HEK293 (cell line): Measurements from ENCODE around the gene ZNF660.

Experiments used
- FEZF1 ChIP-seq: fragments of 450-650 bp; formaldehyde crosslinking; IDR thresholded peaks from 2 replicates; pipeline ENCODE4 v1.5.1; 2016; ENCODE audit warnings: missing biosample characterization, missing genetic modification characterization
- HOXA7 ChIP-seq: sonication (generic); formaldehyde crosslinking; IDR thresholded peaks from 2 replicates; pipeline ENCODE4 v1.8.1; 2022; ENCODE audit warnings: missing genetic modification reagents, borderline replicate concordance
- HOXD13 ChIP-seq: sonication (generic); formaldehyde crosslinking; IDR thresholded peaks from 2 replicates; pipeline ENCODE4 v1.8.0; 2022; ENCODE audit warnings: missing genetic modification reagents, borderline replicate concordance
- MYNN ChIP-seq: fragments of 450-650 bp; formaldehyde crosslinking; IDR thresholded peaks from 2 replicates; pipeline ENCODE4 v1.5.1; 2016; ENCODE audit warnings: missing biosample characterization, missing genetic modification characterization, borderline replicate concordance
- SP2 ChIP-seq: fragments of 450-650 bp; formaldehyde crosslinking; IDR thresholded peaks from 2 replicates; pipeline ENCODE4 v1.5.1; 2016; ENCODE audit warnings: missing biosample characterization, missing genetic modification characterization
- ZBTB20 ChIP-seq: fragments of 450-650 bp; formaldehyde crosslinking; IDR thresholded peaks from 2 replicates; pipeline ENCODE4 v1.5.1; 2016; ENCODE audit warnings: missing biosample characterization, missing genetic modification characterization
- ZNF138 ChIP-seq: fragments of 450-650 bp; formaldehyde crosslinking; IDR thresholded peaks from 2 replicates; pipeline ENCODE4 v1.5.1; 2016; ENCODE audit warnings: missing biosample characterization, missing genetic modification characterization, borderline replicate concordance
- ZNF140 ChIP-seq: fragments of 450-650 bp; formaldehyde crosslinking; IDR thresholded peaks from 2 replicates; pipeline ENCODE4 v1.5.1; 2016; ENCODE audit warnings: missing biosample characterization, missing genetic modification characterization
- ZNF146 ChIP-seq: fragments of 450-650 bp; formaldehyde crosslinking; IDR thresholded peaks from 2 replicates; pipeline ENCODE4 v1.5.1; 2016; ENCODE audit warnings: missing biosample characterization, missing genetic modification characterization
- ZNF239 ChIP-seq: fragments of 450-650 bp; formaldehyde crosslinking; IDR thresholded peaks from 2 replicates; pipeline ENCODE4 v1.5.1; 2016; ENCODE audit warnings: missing biosample characterization, missing genetic modification characterization
- ZNF341 ChIP-seq: fragments of 450-650 bp; formaldehyde crosslinking; IDR thresholded peaks from 2 replicates; pipeline ENCODE4; 2016; ENCODE audit warnings: low read depth, missing biosample characterization, missing genetic modification characterization
- ZNF548 ChIP-seq: fragments of 450-650 bp; formaldehyde crosslinking; IDR thresholded peaks from 2 replicates; pipeline ENCODE4 v1.5.1; 2016; ENCODE audit warnings: missing biosample characterization, missing genetic modification characterization
- ZNF623 ChIP-seq: fragments of 450-650 bp; formaldehyde crosslinking; IDR thresholded peaks from 2 replicates; pipeline ENCODE4 v1.5.1; 2016; ENCODE audit warnings: missing biosample characterization, missing genetic modification characterization
- ZNF670 ChIP-seq: fragments of 450-650 bp; formaldehyde crosslinking; IDR thresholded peaks from 2 replicates; pipeline ENCODE4 v1.5.1; 2016; ENCODE audit warnings: missing biosample characterization, missing genetic modification characterization, low read depth
- ZNF747 ChIP-seq: fragments of 450-650 bp; formaldehyde crosslinking; IDR thresholded peaks from 2 replicates; pipeline ENCODE4 v1.5.1; 2016; ENCODE audit warnings: missing biosample characterization, missing genetic modification characterization
- ZNF791 ChIP-seq: fragments of 450-650 bp; formaldehyde crosslinking; IDR thresholded peaks from 2 replicates; pipeline ENCODE4 v1.5.1; 2016; ENCODE audit warnings: missing biosample characterization, missing genetic modification characterization
- TF ChIP-seq, protein P1 (sequence below): fragments of 450-650 bp; formaldehyde crosslinking; IDR thresholded peaks from 2 replicates; pipeline ENCODE4 v1.5.1; 2016; ENCODE audit warnings: missing biosample characterization, missing genetic modification characterization, borderline replicate concordance
- TF ChIP-seq, protein P2 (sequence below): fragments of 450-650 bp; formaldehyde crosslinking; IDR thresholded peaks from 2 replicates; pipeline ENCODE4; 2016; ENCODE audit warnings: missing biosample characterization, missing genetic modification characterization
- TF ChIP-seq, protein P3 (sequence below): IDR thresholded peaks from 2 replicates; pipeline ENCODE4 v1.6.1; 2011; ENCODE audit warnings: mild to moderate bottlenecking, low read depth, low read length, borderline replicate concordance
- TF ChIP-seq, protein P4 (sequence below): fragments of 450-650 bp; formaldehyde crosslinking; IDR thresholded peaks from 2 replicates; pipeline ENCODE4 v1.5.1; 2017; ENCODE audit warnings: missing biosample characterization, mild to moderate bottlenecking, missing genetic modification characterization, moderate library complexity
- TF ChIP-seq, protein P5 (sequence below): fragments of 450-650 bp; formaldehyde crosslinking; IDR thresholded peaks from 2 replicates; pipeline ENCODE4 v1.5.1; 2016; ENCODE audit warnings: missing biosample characterization, missing genetic modification characterization, low read depth
- TF ChIP-seq, protein P6 (sequence below): fragments of 450-650 bp; IDR thresholded peaks from 2 replicates; pipeline ENCODE4 v1.5.1; 2018; ENCODE audit warnings: missing biosample characterization, mild to moderate bottlenecking, missing genetic modification characterization
- TF ChIP-seq, protein P7 (sequence below): fragments of 450-650 bp; formaldehyde crosslinking; IDR thresholded peaks from 2 replicates; pipeline ENCODE4 v1.5.1; 2016; ENCODE audit warnings: missing biosample characterization, missing genetic modification characterization

ZNF660 gene

DNA sequence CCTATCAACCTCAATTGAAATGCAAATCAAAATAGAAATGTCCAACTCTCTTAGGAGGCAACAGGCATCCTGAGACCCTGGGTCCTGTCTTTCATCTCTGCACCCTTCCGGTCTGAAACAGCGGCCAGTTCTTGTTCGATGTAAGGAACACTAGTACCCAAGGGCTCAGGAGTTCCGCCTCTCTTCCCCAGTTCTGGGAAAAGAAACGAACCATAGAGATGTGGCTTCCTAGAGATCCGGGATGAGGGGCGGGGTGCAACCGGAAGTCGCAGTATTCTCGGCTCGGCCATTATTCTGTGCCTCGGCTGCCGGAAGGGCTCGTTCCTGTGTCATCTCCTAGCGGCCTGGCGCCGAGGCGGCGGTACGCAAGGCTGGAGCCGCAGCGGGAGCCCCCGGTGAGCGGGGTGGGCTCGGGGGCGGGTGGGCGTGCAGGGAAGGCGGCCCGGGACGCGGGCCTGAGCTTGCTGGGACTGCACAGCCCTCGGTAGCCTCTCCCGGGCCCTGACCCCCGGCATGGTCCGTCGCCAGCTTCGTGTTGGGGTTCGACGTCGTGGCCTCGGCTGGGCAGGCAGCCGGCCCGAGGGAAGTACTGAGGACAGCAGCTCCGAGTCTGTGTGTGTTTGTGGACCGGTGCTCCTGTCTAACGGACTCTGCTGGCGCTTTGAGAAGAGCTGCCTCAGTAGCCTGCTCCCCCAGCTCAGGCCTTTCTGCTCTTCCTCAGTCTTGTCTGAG, 40.2 kb downstream of the ZNF660 start, which contains the start of gene ZNF197 (continued):
- TF ChIP-seq, protein P1, sequence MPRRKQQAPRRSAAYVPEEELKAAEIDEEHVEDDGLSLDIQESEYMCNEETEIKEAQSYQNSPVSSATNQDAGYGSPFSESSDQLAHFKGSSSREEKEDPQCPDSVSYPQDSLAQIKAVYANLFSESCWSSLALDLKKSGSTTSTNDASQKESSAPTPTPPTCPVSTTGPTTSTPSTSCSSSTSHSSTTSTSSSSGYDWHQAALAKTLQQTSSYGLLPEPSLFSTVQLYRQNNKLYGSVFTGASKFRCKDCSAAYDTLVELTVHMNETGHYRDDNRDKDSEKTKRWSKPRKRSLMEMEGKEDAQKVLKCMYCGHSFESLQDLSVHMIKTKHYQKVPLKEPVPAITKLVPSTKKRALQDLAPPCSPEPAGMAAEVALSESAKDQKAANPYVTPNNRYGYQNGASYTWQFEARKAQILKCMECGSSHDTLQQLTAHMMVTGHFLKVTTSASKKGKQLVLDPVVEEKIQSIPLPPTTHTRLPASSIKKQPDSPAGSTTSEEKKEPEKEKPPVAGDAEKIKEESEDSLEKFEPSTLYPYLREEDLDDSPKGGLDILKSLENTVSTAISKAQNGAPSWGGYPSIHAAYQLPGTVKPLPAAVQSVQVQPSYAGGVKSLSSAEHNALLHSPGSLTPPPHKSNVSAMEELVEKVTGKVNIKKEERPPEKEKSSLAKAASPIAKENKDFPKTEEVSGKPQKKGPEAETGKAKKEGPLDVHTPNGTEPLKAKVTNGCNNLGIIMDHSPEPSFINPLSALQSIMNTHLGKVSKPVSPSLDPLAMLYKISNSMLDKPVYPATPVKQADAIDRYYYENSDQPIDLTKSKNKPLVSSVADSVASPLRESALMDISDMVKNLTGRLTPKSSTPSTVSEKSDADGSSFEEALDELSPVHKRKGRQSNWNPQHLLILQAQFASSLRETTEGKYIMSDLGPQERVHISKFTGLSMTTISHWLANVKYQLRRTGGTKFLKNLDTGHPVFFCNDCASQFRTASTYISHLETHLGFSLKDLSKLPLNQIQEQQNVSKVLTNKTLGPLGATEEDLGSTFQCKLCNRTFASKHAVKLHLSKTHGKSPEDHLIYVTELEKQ (tag by site-specific recombination): no peak
- TF ChIP-seq HOXA7 (CRISPR knock-in tag) (no peak), HOXD13 (CRISPR knock-in tag) (no peak), MYNN (tag by site-specific recombination) (no peak), ZNF341 (peak; percentile 56), ZNF747 (tag by site-specific recombination) (no peak), ZBTB20 (peak; percentile 76), ZNF239 (tag by site-specific recombination) (no peak), ZNF791 (no peak), ZNF623 (tag by site-specific recombination) (no peak), SP2 (tag by site-specific recombination) (peak; percentile 68), ZNF140 (tag by site-specific recombination) (no peak), ZNF548 (tag by site-specific recombination) (no peak), ZNF146 (0 out of 2 replicates have a peak, but pooled peaks have one; percentile 22), ZNF138 (no peak), FEZF1 (no peak), ZNF670 (no peak)
- TF ChIP-seq, protein P2, sequence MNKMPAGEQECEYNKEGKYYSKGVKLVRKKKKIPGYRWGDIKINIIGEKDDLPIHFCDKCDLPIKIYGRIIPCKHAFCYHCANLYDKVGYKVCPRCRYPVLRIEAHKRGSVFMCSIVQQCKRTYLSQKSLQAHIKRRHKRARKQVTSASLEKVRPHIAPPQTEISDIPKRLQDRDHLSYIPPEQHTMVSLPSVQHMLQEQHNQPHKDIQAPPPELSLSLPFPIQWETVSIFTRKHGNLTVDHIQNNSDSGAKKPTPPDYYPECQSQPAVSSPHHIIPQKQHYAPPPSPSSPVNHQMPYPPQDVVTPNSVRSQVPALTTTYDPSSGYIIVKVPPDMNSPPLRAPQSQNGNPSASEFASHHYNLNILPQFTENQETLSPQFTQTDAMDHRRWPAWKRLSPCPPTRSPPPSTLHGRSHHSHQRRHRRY (tag by site-specific recombination): no peak
- TF ChIP-seq, protein P3, sequence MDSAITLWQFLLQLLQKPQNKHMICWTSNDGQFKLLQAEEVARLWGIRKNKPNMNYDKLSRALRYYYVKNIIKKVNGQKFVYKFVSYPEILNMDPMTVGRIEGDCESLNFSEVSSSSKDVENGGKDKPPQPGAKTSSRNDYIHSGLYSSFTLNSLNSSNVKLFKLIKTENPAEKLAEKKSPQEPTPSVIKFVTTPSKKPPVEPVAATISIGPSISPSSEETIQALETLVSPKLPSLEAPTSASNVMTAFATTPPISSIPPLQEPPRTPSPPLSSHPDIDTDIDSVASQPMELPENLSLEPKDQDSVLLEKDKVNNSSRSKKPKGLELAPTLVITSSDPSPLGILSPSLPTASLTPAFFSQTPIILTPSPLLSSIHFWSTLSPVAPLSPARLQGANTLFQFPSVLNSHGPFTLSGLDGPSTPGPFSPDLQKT: no peak
- TF ChIP-seq, protein P4, sequence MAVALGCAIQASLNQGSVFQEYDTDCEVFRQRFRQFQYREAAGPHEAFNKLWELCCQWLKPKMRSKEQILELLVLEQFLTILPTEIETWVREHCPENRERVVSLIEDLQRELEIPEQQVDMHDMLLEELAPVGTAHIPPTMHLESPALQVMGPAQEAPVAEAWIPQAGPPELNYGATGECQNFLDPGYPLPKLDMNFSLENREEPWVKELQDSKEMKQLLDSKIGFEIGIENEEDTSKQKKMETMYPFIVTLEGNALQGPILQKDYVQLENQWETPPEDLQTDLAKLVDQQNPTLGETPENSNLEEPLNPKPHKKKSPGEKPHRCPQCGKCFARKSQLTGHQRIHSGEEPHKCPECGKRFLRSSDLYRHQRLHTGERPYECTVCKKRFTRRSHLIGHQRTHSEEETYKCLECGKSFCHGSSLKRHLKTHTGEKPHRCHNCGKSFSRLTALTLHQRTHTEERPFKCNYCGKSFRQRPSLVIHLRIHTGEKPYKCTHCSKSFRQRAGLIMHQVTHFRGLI (tag by site-specific recombination): no peak
- TF ChIP-seq, protein P5, sequence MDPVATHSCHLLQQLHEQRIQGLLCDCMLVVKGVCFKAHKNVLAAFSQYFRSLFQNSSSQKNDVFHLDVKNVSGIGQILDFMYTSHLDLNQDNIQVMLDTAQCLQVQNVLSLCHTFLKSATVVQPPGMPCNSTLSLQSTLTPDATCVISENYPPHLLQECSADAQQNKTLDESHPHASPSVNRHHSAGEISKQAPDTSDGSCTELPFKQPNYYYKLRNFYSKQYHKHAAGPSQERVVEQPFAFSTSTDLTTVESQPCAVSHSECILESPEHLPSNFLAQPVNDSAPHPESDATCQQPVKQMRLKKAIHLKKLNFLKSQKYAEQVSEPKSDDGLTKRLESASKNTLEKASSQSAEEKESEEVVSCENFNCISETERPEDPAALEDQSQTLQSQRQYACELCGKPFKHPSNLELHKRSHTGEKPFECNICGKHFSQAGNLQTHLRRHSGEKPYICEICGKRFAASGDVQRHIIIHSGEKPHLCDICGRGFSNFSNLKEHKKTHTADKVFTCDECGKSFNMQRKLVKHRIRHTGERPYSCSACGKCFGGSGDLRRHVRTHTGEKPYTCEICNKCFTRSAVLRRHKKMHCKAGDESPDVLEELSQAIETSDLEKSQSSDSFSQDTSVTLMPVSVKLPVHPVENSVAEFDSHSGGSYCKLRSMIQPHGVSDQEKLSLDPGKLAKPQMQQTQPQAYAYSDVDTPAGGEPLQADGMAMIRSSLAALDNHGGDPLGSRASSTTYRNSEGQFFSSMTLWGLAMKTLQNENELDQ (tag by site-specific recombination): no peak
- TF ChIP-seq, protein P6, sequence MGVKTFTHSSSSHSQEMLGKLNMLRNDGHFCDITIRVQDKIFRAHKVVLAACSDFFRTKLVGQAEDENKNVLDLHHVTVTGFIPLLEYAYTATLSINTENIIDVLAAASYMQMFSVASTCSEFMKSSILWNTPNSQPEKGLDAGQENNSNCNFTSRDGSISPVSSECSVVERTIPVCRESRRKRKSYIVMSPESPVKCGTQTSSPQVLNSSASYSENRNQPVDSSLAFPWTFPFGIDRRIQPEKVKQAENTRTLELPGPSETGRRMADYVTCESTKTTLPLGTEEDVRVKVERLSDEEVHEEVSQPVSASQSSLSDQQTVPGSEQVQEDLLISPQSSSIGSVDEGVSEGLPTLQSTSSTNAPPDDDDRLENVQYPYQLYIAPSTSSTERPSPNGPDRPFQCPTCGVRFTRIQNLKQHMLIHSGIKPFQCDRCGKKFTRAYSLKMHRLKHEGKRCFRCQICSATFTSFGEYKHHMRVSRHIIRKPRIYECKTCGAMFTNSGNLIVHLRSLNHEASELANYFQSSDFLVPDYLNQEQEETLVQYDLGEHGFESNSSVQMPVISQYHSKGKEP (tag by site-specific recombination): no peak
- TF ChIP-seq, protein P7, sequence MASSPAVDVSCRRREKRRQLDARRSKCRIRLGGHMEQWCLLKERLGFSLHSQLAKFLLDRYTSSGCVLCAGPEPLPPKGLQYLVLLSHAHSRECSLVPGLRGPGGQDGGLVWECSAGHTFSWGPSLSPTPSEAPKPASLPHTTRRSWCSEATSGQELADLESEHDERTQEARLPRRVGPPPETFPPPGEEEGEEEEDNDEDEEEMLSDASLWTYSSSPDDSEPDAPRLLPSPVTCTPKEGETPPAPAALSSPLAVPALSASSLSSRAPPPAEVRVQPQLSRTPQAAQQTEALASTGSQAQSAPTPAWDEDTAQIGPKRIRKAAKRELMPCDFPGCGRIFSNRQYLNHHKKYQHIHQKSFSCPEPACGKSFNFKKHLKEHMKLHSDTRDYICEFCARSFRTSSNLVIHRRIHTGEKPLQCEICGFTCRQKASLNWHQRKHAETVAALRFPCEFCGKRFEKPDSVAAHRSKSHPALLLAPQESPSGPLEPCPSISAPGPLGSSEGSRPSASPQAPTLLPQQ (tag by site-specific recombination): no peak
